Peyer's patch (tissue), 4 donors: Measurements from ENCODE around the gene GRIN2C.

ENCODE experiments used
- POLR2A ChIP-seq, 2 donors: fragments of 450-650 bp; IDR thresholded peaks; one replicate each; pipeline ENCODE4 v1.5.1; 2017; ENCODE audit warnings: antibody characterized with exemption in 2 of 2, mild to moderate bottlenecking in 2 of 2, moderate library complexity in 2 of 2
- TF ChIP-seq, protein P1 (sequence below), 6 experiments: fragments of 450-650 bp in 4 of 6; fragments of 200-600 bp in 2 of 6; sonication (generic) in 1 of 6; IDR thresholded peaks; one replicate each; pipeline ENCODE4 v1.5.1; 2017 to 2019; ENCODE audit warnings: antibody characterized with exemption in 6 of 6, mild to moderate bottlenecking in 3 of 6, moderate library complexity in 1 of 6

DNA sequence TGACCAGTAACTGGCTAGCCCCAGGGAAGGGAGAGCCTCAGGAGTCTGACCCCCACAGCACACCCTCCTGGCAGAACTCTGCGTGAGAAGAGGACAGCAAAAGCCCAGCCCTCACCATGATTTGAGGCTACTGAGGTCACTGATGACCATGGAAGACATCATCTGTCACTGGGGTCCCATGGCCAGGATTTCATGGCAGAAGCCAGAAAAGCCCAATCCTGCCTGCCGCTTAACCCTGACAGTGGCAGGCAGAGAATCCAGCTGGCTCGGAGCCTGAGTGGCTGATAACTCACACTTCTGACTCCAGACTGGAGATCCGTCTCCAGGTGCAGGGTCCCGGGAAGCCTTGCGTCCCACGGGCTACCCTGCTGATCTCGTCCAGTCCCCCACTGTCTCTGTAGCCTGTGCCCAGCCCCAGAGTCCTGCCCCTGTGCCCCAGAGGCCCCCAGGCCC lies 17.5 kb downstream of the GRIN2C start:
- no peak for TF ChIP-seq POLR2A (IDR thresholded peaks at IDR 0.05)
- TF ChIP-seq, protein P1, sequence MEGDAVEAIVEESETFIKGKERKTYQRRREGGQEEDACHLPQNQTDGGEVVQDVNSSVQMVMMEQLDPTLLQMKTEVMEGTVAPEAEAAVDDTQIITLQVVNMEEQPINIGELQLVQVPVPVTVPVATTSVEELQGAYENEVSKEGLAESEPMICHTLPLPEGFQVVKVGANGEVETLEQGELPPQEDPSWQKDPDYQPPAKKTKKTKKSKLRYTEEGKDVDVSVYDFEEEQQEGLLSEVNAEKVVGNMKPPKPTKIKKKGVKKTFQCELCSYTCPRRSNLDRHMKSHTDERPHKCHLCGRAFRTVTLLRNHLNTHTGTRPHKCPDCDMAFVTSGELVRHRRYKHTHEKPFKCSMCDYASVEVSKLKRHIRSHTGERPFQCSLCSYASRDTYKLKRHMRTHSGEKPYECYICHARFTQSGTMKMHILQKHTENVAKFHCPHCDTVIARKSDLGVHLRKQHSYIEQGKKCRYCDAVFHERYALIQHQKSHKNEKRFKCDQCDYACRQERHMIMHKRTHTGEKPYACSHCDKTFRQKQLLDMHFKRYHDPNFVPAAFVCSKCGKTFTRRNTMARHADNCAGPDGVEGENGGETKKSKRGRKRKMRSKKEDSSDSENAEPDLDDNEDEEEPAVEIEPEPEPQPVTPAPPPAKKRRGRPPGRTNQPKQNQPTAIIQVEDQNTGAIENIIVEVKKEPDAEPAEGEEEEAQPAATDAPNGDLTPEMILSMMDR (IDR thresholded peaks at IDR 0.05), result no peak
